Activated CD4-positive, alpha-beta T cell treated with anti-CD3 and anti-CD28 coated beads, Interleukin-2, amount 10 ng/mL, durations not matched to agents 7 days and 5 days (primary cell): Measurements from ENCODE around the gene CDH4. TPM values are rescaled to one million over a fixed set of nuclear protein-coding genes. Genes with fewer than 3 reads are reported as not detected.

Experiments
- CTCF ChIA-PET: fragments of 350-600 bp; sonication (Branson Sonifier 250); formaldehyde crosslinking; loops from one replicate; lab custom pipeline; 2021; ENCODE audit warnings: antibody characterized with exemption; lab: Charles Lee
- POLR2A ChIA-PET: fragments of 350-600 bp; sonication (Branson Sonifier 250); formaldehyde crosslinking; loops from one replicate; lab custom pipeline; 2021; ENCODE audit warnings: antibody characterized with exemption; lab: Charles Lee
- DNase-seq: peaks from one replicate; pipeline ENCODE4 v3.0.0-alpha.2; 2020
- H3K27ac Mint-ChIP-seq: one replicate; pipeline ENCODE4 v1.8.0; 2021; ENCODE audit warnings: mild to moderate bottlenecking, moderate library complexity, mixed read lengths
- H3K27me3 Mint-ChIP-seq: one replicate; pipeline ENCODE4 v1.8.0; 2021; ENCODE audit warnings: mixed read lengths
- H3K36me3 Mint-ChIP-seq: one replicate; pipeline ENCODE4 v1.8.0; 2021; ENCODE audit warnings: low read depth, mixed read lengths
- H3K4me1 Mint-ChIP-seq: one replicate; pipeline ENCODE4 v1.8.0; 2021; ENCODE audit warnings: mixed read lengths
- H3K4me3 Mint-ChIP-seq: one replicate; pipeline ENCODE4 v1.8.0; 2021; ENCODE audit warnings: mild to moderate bottlenecking, moderate library complexity, mixed read lengths
- H3K9me3 Mint-ChIP-seq: one replicate; pipeline ENCODE4 v1.8.0; 2021; ENCODE audit warnings: mixed read lengths
- total RNA-seq, 2 experiments: library from RNA; stranded (reverse); gene quantifications; one replicate each; pipeline ENCODE4 v1.2.3, GENCODE V29; 2021

The CDH4 gene
- total RNA-seq, 2 experiments from 2014 or later: not detected

DNA sequence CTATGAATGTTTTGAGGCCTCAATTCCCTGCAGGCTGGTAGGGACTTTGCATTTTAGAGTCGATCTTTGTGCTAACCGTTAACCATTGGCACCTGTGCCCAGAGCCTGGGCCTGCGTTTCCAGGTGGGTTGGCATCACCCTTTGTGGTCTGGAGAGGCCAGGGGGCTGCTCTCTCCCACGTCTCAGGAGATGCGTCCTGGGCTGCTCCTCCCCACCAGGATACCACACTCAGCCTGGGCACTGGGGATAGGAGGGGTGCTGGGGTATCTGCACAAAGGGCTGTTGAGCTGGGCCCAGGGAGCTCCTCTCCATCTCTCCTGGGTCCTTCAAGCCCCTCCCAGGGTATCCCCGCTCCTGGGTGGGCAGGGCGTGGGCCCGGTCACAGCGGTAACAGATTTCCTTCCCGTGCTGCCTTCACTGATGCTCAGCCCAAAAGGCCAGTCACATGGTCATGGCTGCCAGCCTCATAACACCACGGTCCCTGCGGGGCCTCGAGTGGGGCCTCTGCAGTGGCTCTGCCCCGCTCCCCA, 547.4 kb downstream of the CDH4 start:
- ChIA-PET CTCF (interaction anchor here (0.7 kb wide), 1 partner anchor 12 kb away, joined by 4 read pairs; no protein-coding TSS in a partner anchor), POLR2A (no interaction called here)
- H3K4me1 Mint-ChIP-seq: no peaks in the 10 kb centered on the region
- DNase-seq: no peak
- peaks cover 3% of the 10 kb centered on the region for H3K27me3 Mint-ChIP-seq
- no peak overlapping the region for H3K27ac Mint-ChIP-seq
- H3K9me3 Mint-ChIP-seq: no peaks in the 10 kb centered on the region
- H3K4me3 Mint-ChIP-seq: no peak overlapping the region
- no peaks in the 10 kb centered on the region for H3K36me3 Mint-ChIP-seq

- H3K4me1 Mint-ChIP-seq: no peaks in the 10 kb centered on the region
- H3K27me3 Mint-ChIP-seq: peaks cover 3% of the 10 kb centered on the region
- no peak overlapping the region for H3K4me3 Mint-ChIP-seq
- no peak for DNase-seq
- no peaks in the 10 kb centered on the region for H3K36me3 Mint-ChIP-seq
- ChIA-PET POLR2A (no interaction called here), CTCF (no interaction called here)
- H3K9me3 Mint-ChIP-seq: no peaks in the 10 kb centered on the region
- H3K27ac Mint-ChIP-seq: no peak overlapping the region
Observed at GRCh38 chr20:61799928-61800327, 547.9 kb downstream of the CDH4 start.

GRCh38 chr20:61800359-61801064, 548.5 kb downstream of the CDH4 start:
- ChIA-PET CTCF (interaction anchor here (0.7 kb wide), 1 partner anchor 43 kb away, joined by 3 read pairs; no protein-coding TSS in a partner anchor), POLR2A (no interaction called here)
- Mint-ChIP-seq H3K4me1 (no peaks in the 10 kb centered on the region), H3K27me3 (peaks cover 3% of the 10 kb centered on the region), H3K4me3 (no peak overlapping the region), H3K9me3 (no peaks in the 10 kb centered on the region), H3K36me3 (no peaks in the 10 kb centered on the region), H3K27ac (no peak overlapping the region)
- no peak for DNase-seq

DNA sequence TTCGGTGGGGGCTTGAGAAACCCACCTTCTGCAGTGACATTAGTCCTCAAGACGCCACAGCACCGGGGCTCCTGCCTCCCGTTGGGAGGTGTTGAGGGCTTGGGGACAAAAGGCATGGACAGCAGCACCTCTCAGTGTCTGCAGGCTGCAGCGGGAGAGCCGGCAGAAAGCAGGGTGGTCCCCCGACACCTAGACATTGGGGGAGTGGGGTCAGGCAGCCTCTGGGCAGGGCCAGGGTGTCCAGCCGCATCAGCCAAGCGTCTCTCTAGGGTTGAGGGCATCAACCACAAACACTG, 549.0 kb downstream of the CDH4 start:
- no peaks in the 10 kb centered on the region for H3K9me3 Mint-ChIP-seq
- ChIA-PET CTCF (interaction anchor here (0.7 kb wide), 1 partner anchor 43 kb away, joined by 3 read pairs; no protein-coding TSS in a partner anchor), POLR2A (no interaction called here)
- no peak overlapping the region for H3K27ac Mint-ChIP-seq
- H3K36me3 Mint-ChIP-seq: no peaks in the 10 kb centered on the region
- peaks cover 3% of the 10 kb centered on the region for H3K27me3 Mint-ChIP-seq
- no peaks in the 10 kb centered on the region for H3K4me1 Mint-ChIP-seq
- no peak overlapping the region for H3K4me3 Mint-ChIP-seq
- no peak for DNase-seq

DNA sequence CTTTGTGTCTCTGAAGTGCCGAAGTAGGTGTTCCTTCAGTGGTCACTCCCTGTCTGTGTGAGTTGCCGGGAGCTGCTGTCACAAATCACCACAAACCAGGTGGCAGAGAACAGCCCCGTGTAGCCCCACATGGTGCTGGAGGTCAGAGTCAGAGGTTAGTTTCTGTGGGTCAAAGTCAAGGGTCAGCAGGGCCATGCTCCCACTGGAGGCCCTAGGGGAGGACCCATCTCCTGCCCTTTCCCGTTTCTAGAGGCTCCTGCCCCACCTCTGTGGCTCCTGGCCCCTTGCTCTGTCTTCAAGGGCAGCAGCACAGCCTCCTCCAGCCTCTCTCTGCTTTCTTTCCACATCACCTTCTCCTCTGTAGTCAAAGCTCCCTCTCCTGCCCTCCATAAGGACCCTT, 549.4 kb downstream of the CDH4 start:
- no peak overlapping the region for H3K4me3 Mint-ChIP-seq
- H3K9me3 Mint-ChIP-seq: no peaks in the 10 kb centered on the region
- ChIA-PET POLR2A (no interaction called here), CTCF (no interaction called here)
- H3K4me1 Mint-ChIP-seq: no peaks in the 10 kb centered on the region
- DNase-seq: no peak
- H3K36me3 Mint-ChIP-seq: no peaks in the 10 kb centered on the region
- H3K27ac Mint-ChIP-seq: no peak overlapping the region
- H3K27me3 Mint-ChIP-seq: peaks cover 3% of the 10 kb centered on the region

GRCh38 chr20:61801857-61802442, 549.9 kb downstream of the CDH4 start:
- ChIA-PET CTCF (no interaction called here), POLR2A (no interaction called here)
- Mint-ChIP-seq H3K36me3 (no peaks in the 10 kb centered on the region), H3K27ac (no peak overlapping the region), H3K4me3 (no peak overlapping the region), H3K9me3 (no peaks in the 10 kb centered on the region), H3K27me3 (peaks cover 3% of the 10 kb centered on the region), H3K4me1 (no peaks in the 10 kb centered on the region)
- DNase-seq: no peak

GRCh38 chr20:61802721-61803311, 550.8 kb downstream of the CDH4 start:
- ChIA-PET CTCF (interaction anchor here (1.1 kb wide), 1 partner anchor 9 kb away, joined by 3 read pairs; no protein-coding TSS in a partner anchor), POLR2A (no interaction called here)
- H3K4me3 Mint-ChIP-seq: no peak overlapping the region
- H3K9me3 Mint-ChIP-seq: no peaks in the 10 kb centered on the region
- no peak overlapping the region for H3K27ac Mint-ChIP-seq
- peaks cover 3% of the 10 kb centered on the region for H3K27me3 Mint-ChIP-seq
- no peak for DNase-seq
- H3K36me3 Mint-ChIP-seq: no peaks in the 10 kb centered on the region
- no peaks in the 10 kb centered on the region for H3K4me1 Mint-ChIP-seq

DNA sequence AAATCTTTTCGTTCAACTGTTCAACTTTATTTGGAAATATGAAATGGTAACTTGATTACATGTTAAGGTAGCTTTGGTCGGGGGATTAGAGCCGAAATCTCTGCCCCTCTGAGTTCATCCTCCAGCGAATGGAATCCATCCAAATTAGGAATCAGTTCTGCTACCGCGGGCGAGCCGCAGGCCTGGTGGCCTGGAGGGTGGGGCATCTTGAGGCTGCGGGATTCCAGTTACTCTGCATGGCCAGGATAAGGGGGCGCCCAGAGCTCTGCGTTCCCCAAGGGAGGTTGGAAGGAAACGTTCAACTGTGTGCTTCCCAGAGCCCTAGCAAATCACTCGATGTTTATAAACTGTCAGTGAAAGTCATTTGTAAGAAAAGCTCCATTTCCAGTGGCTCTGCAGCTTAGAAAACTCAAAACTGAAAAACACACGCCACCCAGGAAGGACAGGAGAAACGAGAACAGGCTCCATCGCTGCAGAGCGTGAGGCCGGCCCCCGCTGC, 551.4 kb downstream of the CDH4 start:
- POLR2A ChIA-PET: no interaction called here
- peaks cover 3% of the 10 kb centered on the region for H3K27me3 Mint-ChIP-seq
- H3K9me3 Mint-ChIP-seq: no peaks in the 10 kb centered on the region
- no peaks in the 10 kb centered on the region for H3K36me3 Mint-ChIP-seq
- H3K4me3 Mint-ChIP-seq: no peak overlapping the region
- H3K27ac Mint-ChIP-seq: no peak overlapping the region
- H3K4me1 Mint-ChIP-seq: no peaks in the 10 kb centered on the region
- CTCF ChIA-PET: interaction anchor here (1.1 kb wide), 1 partner anchor 9 kb away, joined by 3 read pairs; no protein-coding TSS in a partner anchor
- no peak for DNase-seq

DNA sequence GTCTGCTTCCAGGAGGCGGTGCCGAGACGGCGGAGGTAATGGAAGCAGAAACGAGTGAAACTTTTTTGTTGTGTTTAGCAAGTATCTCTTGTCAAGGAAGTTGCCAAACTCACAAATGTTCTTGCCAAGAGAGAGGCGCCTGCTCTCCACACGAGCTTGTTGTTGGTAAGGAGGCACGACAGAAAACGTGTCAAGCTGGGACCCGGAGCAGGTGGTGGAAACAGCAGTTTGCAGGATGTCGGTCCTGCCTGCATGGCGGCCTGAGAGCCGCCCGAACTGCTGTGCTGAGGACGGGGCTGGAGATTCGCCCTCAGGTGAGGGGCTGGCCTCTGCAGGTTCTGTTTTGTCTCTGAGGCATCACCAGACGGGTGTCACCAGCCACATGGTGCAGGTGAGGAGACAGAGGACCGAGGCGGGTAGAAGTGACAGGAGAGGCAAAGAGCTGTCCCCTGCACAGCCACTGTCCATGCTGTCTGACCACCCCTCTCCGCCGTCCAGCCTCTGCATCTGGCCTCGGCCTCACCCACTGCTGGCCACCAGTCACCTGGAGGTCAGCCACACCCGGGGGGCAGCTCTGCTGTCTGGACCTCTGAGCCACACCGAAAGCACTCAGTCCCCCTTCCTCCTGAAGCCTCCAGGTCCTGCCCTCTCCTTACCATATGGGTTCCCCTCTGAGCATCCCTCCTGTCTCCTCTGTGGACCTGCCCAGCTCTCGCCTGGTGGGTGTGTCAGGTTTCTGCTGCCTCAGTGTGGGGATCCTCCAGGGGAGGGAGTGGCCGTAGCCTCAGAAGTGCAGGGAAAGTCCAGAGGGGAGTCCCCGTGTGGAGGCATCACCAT, 552.1 kb downstream of the CDH4 start:
- ChIA-PET POLR2A (no interaction called here), CTCF (interaction anchor here (1.1 to 1.2 kb wide), 2 partner anchors 8 to 36 kb away, joined by 3 to 4 read pairs; no protein-coding TSS in a partner anchor)
- DNase-seq: no peak
- H3K4me1 Mint-ChIP-seq: no peaks in the 10 kb centered on the region
- no peaks in the 10 kb centered on the region for H3K36me3 Mint-ChIP-seq
- H3K27me3 Mint-ChIP-seq: peaks cover 3% of the 10 kb centered on the region
- H3K27ac Mint-ChIP-seq: no peak overlapping the region
- H3K9me3 Mint-ChIP-seq: no peaks in the 10 kb centered on the region
- no peak overlapping the region for H3K4me3 Mint-ChIP-seq

DNA sequence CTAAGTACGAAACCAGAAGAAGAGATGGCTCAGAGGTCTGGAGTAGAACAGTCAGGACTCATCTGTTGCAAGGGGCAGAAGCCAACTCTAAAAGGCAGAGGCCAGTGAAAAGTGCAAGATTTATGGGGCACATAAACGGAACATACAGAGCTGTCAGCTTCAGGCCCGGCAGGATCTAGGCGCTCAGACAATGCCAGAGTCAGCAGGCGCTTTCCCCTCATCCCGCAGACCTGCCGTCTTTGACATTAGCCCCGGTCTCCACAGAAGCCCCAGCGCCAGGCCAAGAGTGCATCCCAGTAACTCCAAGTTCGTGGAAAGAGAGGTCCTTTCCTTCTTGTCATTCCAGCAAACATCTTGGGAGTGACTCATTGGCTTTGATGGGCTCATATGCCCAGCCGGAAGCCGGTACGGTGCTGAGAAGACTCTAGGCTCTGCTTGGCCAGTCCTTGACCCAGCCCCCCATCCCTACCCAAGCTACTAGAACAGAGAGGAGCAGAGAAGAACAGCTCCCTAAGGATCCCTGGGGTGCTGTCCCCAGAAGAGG, 552.8 kb downstream of the CDH4 start:
- Mint-ChIP-seq H3K4me1 (no peaks in the 10 kb centered on the region), H3K4me3 (no peak overlapping the region), H3K36me3 (no peaks in the 10 kb centered on the region), H3K9me3 (no peaks in the 10 kb centered on the region), H3K27ac (no peak overlapping the region), H3K27me3 (peaks cover 3% of the 10 kb centered on the region)
- DNase-seq: no peak
- ChIA-PET POLR2A (no interaction called here), CTCF (interaction anchor here (1.2 kb wide), 1 partner anchor 37 kb away, joined by 4 read pairs; no protein-coding TSS in a partner anchor)

DNA sequence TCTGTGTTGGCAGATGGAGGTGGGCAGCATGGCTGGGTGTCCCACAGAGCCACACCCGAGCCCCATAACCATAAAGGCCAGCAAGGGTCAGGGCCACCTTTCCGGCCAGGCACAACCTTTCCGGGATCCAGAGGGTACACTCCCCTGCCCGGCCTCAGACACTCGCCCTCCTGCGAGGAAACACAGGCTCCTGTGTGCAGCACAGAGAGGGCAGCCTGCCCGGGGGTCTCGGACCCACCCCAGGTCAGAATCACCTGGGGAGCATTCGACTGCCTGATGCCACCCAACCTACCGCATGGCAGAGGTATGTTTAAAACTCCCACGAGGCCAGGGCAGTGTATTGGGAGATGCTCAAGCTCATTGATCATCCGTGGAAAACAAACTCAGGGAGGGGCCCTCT, 553.3 kb downstream of the CDH4 start:
- Mint-ChIP-seq H3K27me3 (peaks cover 3% of the 10 kb centered on the region), H3K4me1 (no peaks in the 10 kb centered on the region), H3K9me3 (no peaks in the 10 kb centered on the region), H3K27ac (no peak overlapping the region), H3K36me3 (no peaks in the 10 kb centered on the region), H3K4me3 (no peak overlapping the region)
- no peak for DNase-seq
- CTCF ChIA-PET: interaction anchor here (1.2 kb wide), 1 partner anchor 38 kb away, joined by 4 read pairs; no protein-coding TSS in a partner anchor
- POLR2A ChIA-PET: no interaction called here

- no peak overlapping the region for H3K4me3 Mint-ChIP-seq
- H3K36me3 Mint-ChIP-seq: no peaks in the 10 kb centered on the region
- ChIA-PET POLR2A (no interaction called here), CTCF (interaction anchor here (1.2 kb wide), 1 partner anchor 38 kb away, joined by 4 read pairs; no protein-coding TSS in a partner anchor)
- peaks cover 3% of the 10 kb centered on the region for H3K27me3 Mint-ChIP-seq
- H3K9me3 Mint-ChIP-seq: no peaks in the 10 kb centered on the region
- DNase-seq: no peak
- no peak overlapping the region for H3K27ac Mint-ChIP-seq
- no peaks in the 10 kb centered on the region for H3K4me1 Mint-ChIP-seq
Observed at GRCh38 chr20:61805781-61806180, 553.7 kb downstream of the CDH4 start.
